GM10266 (cell line): ENCODE results near the gene C10orf105.

Experiments
- DNase-seq: peaks from one replicate; pipeline ENCODE4 v3.0.0; 2012; ENCODE audit errors: extremely low spot score
- CTCF ChIP-seq: IDR thresholded peaks from 2 replicates; pipeline ENCODE4 v1.5.1; 2012; ENCODE audit warnings: mild to moderate bottlenecking, low read depth; ENCODE audit not compliant: control insufficient read depth, insufficient read depth; ENCODE audit errors: missing control alignments

Gene C10orf105

GRCh38 chr10:71703577-71703976 lies 16.0 kb downstream of the C10orf105 start:
- no peak for DNase-seq
- TF ChIP-seq CTCF: no peak

DNA sequence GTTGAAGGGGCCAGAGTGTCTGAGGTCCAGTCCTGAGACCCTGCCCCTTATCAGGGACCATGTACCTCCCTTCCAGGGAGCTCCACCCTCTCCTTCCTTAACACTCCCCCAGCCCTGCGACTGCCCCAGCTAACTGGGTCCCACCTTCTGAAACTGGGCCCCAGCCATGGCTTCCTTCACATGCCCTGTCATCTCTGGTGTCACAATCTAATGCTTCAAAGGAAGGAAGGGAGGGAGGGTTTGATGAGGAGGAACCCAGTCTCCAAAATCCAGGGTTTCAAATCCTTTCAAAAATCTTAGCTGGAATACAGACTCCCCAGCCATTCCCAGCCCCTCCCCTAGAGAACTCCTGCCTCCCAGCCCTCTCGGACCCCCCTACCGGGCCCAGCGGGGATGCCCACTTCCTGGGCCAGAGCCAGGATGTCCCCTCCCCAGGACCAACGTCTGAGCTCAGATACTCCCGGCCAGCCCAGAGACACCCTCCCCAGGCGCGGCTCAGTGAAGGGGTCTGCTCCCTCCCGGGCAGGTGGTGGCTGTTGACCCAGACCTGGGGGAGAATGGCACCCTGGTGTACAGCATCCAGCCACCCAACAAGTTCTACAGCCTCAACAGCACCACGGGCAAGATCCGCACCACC lies 18.0 kb downstream of the C10orf105 start:
- no peak for TF ChIP-seq CTCF
- DNase-seq: no peak

- DNase-seq: no peak
- TF ChIP-seq CTCF: no peak
Measured at GRCh38 chr10:71700731-71701368, 18.7 kb downstream of the C10orf105 start.

GRCh38 chr10:71698737-71699136 lies 20.8 kb downstream of the C10orf105 start:
- no peak for DNase-seq
- no peak for TF ChIP-seq CTCF

- DNase-seq: peak; percentile 58
- no peak for TF ChIP-seq CTCF
Measured at GRCh38 chr10:71697938-71698709, 21.5 kb downstream of the C10orf105 start.

- DNase-seq: peak; percentile 70
- peak; percentile 81 for TF ChIP-seq CTCF
Measured at GRCh38 chr10:71696628-71697326, 22.8 kb downstream of the C10orf105 start.
